HFF-Myc (cell line): Measurements from ENCODE around the gene GRAP2.
"Not testable (repeated sequence)": the region's sequence is repeated elsewhere in the genome, so short reads cannot be mapped to it uniquely, and the experiment has no call there.

Experiments used
- DNase-seq: peaks from one replicate; pipeline ENCODE4 v3.0.0-alpha.2; 2011; ENCODE audit warnings: low read depth; ENCODE audit errors: extremely low read depth
- H3K4me3 ChIP-seq: replicated peaks from 2 replicates; pipeline ENCODE4 v1.5.1; 2011; ENCODE audit warnings: low read depth, mild to moderate bottlenecking, control low read depth, low read length
- CTCF ChIP-seq: IDR thresholded peaks from 2 replicates; pipeline ENCODE4 v1.5.1; 2012; ENCODE audit warnings: mild to moderate bottlenecking, low read depth, low read length, control low read depth; ENCODE audit errors: missing control alignments

GRAP2 gene

GRCh38 chr22:39900306-39901227 is at the start of gene GRAP2:
GRAP2 (plus strand) TSS chr22:39901084; CDS start chr22:39947107, 46,023 bp downstream.
- no peak for TF ChIP-seq CTCF
- no peak for DNase-seq
- no peak within 1 kb of the TSS for H3K4me3 ChIP-seq

- no peak overlapping the region for H3K4me3 ChIP-seq
- TF ChIP-seq CTCF, result no peak
- no peak for DNase-seq
These were observed 49.1 kb upstream of the GRAP2 start for GRCh38 chr22:39851606-39852315.

GRCh38 chr22:39852799-39853198 is 48.1 kb upstream of the GRAP2 start:
- TF ChIP-seq CTCF, result no peak
- no peak for DNase-seq
- no peak overlapping the region for H3K4me3 ChIP-seq

- H3K4me3 ChIP-seq, result no peak overlapping the region
- TF ChIP-seq CTCF, result no peak
- DNase-seq, result no peak
These were observed 44.3 kb upstream of the GRAP2 start for GRCh38 chr22:39856588-39856987.

GRCh38 chr22:39859903-39860588 is 40.8 kb upstream of the GRAP2 start:
- H3K4me3 ChIP-seq, result no peak overlapping the region
- no peak for TF ChIP-seq CTCF
- DNase-seq, result no peak

GRCh38 chr22:39868741-39869140 is 32.1 kb upstream of the GRAP2 start:
- no peak for TF ChIP-seq CTCF
- H3K4me3 ChIP-seq, result no peak overlapping the region
- DNase-seq, result no peak

- DNase-seq, H3K4me3 ChIP-seq: not testable (repeated sequence)
These were observed 31.1 kb upstream of the GRAP2 start for GRCh38 chr22:39869797-39870196.
